Left lung (tissue), 10 donors: ENCODE measurements around the gene STOM. TPM values are rescaled to one million over a fixed set of nuclear protein-coding genes. Genes with fewer than 3 reads are reported as not detected.
A peak's percentile ranks its signal among the peaks of the same experiment; 100 is the strongest.

Experiments
- ATAC-seq: fragments of 200-7000 bp; cut with Tn5 transposase; one replicate; pipeline ENCODE4 v1.9.1; 2020; ENCODE audit warnings: moderate library complexity
- DNase-seq, 4 donors: peaks; one replicate each; pipeline ENCODE4 v3.0.0-alpha.2; 2013 to 2020
- H3K27ac ChIP-seq, 2 donors: fragments of 200-600 bp; sonication (generic) in 1 of 2; one replicate each; pipeline versions ENCODE4 v1.5.0 to v1.8.0; 2020 to 2021
- H3K27me3 ChIP-seq, 2 donors: fragments of 200-600 bp; sonication (generic) in 1 of 2; one replicate each; pipeline versions ENCODE4 v1.5.0 to v1.8.0; 2020 to 2021
- H3K36me3 ChIP-seq, 2 donors: fragments of 200-600 bp; sonication (generic) in 1 of 2; one replicate each; pipeline versions ENCODE4 v1.5.0 to v1.8.0; 2020 to 2021
- H3K4me1 ChIP-seq, 2 donors: fragments of 200-600 bp; one replicate each; pipeline ENCODE4 v1.8.0; 2021
- H3K4me3 ChIP-seq, 2 donors: fragments of 200-600 bp; sonication (generic) in 1 of 2; one replicate each; pipeline versions ENCODE4 v1.5.0 to v1.8.0; 2020 to 2021; ENCODE audit warnings: mild to moderate bottlenecking in 1 of 2
- H3K9me3 ChIP-seq, 2 donors: fragments of 200-600 bp; sonication (generic) in 1 of 2; one replicate each; pipeline versions ENCODE4 v1.5.0 to v1.8.0; 2020 to 2021
- intact Hi-C, 2 donors: fragments of 100-400 bp; cut with DNase I; formaldehyde crosslinking; loops; one replicate each; pipeline versions ENCODE4 v1.11.2 to v1.14.2; 2022
- polyA plus RNA-seq, 6 donors: library from polyadenylated mRNA; unstranded; fragments of 120-200 nt; gene quantifications; one replicate each; pipeline ENCODE4 v1.2.1, GENCODE V29; 2013; ENCODE audit not compliant: insufficient read length in 6 of 6
- total RNA-seq, 2 donors: library from RNA; stranded (reverse); fragmentation: NEBNext Ultra II Directional; extraction: Animal tissue kit (Norgen Biotek cat#: 25700); gene quantifications; one replicate each; pipeline ENCODE4 v1.2.1, GENCODE V29; 2021
- TF ChIP-seq, protein P1 (sequence below), 2 donors: fragments of 200-600 bp; sonication (generic) in 1 of 2; IDR thresholded peaks; one replicate each; pipeline versions ENCODE4 v1.5.0 to v1.8.0; 2021; ENCODE audit warnings: antibody characterized with exemption in 2 of 2
- donor health status: DM: no; HTN: yes; CAD: no.
- donor health status: DM: no; HTN: no; CAD: no.

The STOM gene
- total and polyA plus RNA-seq, 8 donors = 99.8 to 576 (median 114) TPM

GRCh38 chr9:121344184-121344583 lies 25.9 kb downstream of the STOM start:
- intact Hi-C loops = no loop called here
- ATAC-seq = no peak
- TF ChIP-seq, protein P1, sequence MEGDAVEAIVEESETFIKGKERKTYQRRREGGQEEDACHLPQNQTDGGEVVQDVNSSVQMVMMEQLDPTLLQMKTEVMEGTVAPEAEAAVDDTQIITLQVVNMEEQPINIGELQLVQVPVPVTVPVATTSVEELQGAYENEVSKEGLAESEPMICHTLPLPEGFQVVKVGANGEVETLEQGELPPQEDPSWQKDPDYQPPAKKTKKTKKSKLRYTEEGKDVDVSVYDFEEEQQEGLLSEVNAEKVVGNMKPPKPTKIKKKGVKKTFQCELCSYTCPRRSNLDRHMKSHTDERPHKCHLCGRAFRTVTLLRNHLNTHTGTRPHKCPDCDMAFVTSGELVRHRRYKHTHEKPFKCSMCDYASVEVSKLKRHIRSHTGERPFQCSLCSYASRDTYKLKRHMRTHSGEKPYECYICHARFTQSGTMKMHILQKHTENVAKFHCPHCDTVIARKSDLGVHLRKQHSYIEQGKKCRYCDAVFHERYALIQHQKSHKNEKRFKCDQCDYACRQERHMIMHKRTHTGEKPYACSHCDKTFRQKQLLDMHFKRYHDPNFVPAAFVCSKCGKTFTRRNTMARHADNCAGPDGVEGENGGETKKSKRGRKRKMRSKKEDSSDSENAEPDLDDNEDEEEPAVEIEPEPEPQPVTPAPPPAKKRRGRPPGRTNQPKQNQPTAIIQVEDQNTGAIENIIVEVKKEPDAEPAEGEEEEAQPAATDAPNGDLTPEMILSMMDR (IDR thresholded peaks at IDR 0.05) = no peak
- H3K4me1 ChIP-seq = peaks cover 9 to 52% of the 10 kb centered on the region in 2 donors
- no peak for DNase-seq
- H3K36me3 ChIP-seq = peaks cover 0 to 100% of the 10 kb centered on the region in 2 donors
- no peaks in the 10 kb centered on the region for H3K27me3 ChIP-seq
- no peak overlapping the region for H3K4me3 ChIP-seq
- H3K9me3 ChIP-seq = no peaks in the 10 kb centered on the region
- peak overlapping the region; percentile 35 to 46 for H3K27ac ChIP-seq

GRCh38 chr9:121340676-121341392 lies 29.2 kb downstream of the STOM start:
- no peak overlapping the region for H3K27ac ChIP-seq
- H3K36me3 ChIP-seq = peaks cover 0 to 100% of the 10 kb centered on the region in 2 donors
- no peaks in the 10 kb centered on the region for H3K27me3 ChIP-seq
- TF ChIP-seq, protein P1 (IDR thresholded peaks at IDR 0.05) = no peak
- H3K4me1 ChIP-seq = peaks cover 9 to 23% of the 10 kb centered on the region in 2 donors
- DNase-seq (no peak), ATAC-seq (no peak)
- H3K4me3 ChIP-seq = no peak overlapping the region
- no peaks in the 10 kb centered on the region for H3K9me3 ChIP-seq
- intact Hi-C loops = no loop called here

DNA sequence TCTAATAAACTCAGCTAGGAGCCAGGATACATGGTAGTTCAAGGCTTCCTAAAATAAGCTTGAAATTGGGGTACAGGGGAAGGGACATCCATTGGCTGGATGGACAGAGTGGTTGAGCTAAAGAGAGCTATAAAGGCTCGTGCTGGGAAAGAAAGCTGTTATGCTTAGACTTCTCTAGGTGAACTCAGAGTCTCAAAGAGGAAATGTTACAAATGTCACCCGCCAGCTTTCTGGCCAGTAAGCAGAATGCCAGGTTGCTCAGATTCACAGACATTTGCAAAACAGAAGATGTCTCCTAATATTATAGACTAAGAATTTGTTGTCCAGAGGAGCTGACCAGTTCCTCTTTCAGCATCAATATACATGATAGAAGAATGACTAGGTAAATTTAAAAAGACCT lies 30.6 kb downstream of the STOM start:
- Histone ChIP-seq H3K4me1 (peaks cover 6 to 14% of the 10 kb centered on the region in 2 donors), H3K36me3 (peaks cover 0 to 99% of the 10 kb centered on the region in 2 donors), H3K27me3 (no peaks in the 10 kb centered on the region), H3K4me3 (no peak overlapping the region), H3K27ac (peak overlapping the region in 1 of 2 donors; percentile 43), H3K9me3 (no peaks in the 10 kb centered on the region)
- DNase-seq (no peak), ATAC-seq (no peak)
- TF ChIP-seq, protein P1 (IDR thresholded peaks at IDR 0.05) = no peak
- intact Hi-C loops = no loop called here

GRCh38 chr9:121336665-121337064 lies 33.4 kb downstream of the STOM start:
- no peaks in the 10 kb centered on the region for H3K9me3 ChIP-seq
- TF ChIP-seq, protein P1 (IDR thresholded peaks at IDR 0.05) = no peak

DNA sequence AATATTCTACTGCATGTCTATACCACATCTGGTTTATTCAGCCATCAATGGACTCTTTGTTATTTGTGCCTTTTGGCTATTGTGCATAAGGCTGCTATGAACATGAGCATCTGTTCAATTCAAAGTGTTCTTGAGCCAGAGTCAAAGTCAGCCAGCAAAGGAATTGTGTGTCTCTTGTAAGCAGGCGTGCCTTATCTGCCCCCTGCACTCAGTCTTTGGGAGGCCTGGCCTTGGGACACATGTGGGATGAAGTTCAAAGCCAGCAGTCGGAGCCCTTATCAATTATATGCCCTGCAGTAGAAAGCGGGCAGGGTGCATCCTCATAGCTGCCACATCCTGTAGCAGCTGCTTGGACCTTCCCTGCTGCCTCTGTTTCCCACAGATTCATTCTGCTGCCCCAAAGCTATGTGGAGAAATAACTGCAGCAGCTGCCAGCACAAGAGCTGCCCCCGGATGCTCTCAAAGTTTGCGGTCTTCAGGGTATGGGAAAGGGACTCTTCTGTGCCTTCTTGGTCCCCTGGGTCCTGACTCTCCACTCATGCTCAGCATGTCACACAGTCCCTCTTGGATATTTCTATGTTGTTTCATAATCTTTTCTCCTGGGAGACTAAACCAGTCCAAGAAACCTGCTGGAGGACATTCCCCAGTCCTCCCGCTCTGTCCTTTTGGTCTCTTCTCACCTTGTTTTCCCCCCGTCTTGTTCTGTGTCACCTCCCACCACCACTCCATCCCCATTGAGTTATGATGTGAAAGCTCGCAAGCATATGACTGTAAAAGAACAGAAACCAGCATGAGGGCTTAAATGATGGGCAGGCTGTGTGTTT lies 35.9 kb downstream of the STOM start:
- Histone ChIP-seq H3K4me1 (peaks cover 0 to 24% of the 10 kb centered on the region in 2 donors), H3K4me3 (no peak overlapping the region), H3K27ac (peak overlapping the region in 1 of 2 donors; percentile 25), H3K9me3 (no peaks in the 10 kb centered on the region), H3K36me3 (peaks cover 0 to 99% of the 10 kb centered on the region in 2 donors), H3K27me3 (no peaks in the 10 kb centered on the region)
- TF ChIP-seq, protein P1 (IDR thresholded peaks at IDR 0.05) = no peak
- DNase-seq (no peak), ATAC-seq (no peak)
- intact Hi-C loops = no loop called here

More at GRCh38 chr9:121336665-121337064, 33.4 kb downstream of the STOM start:
- peaks cover 0 to 7% of the 10 kb centered on the region in 2 donors for H3K4me1 ChIP-seq
- DNase-seq = no peak
- ATAC-seq = no peak
- peaks cover 0 to 99% of the 10 kb centered on the region in 2 donors for H3K36me3 ChIP-seq
- H3K27ac ChIP-seq = peak overlapping the region in 1 of 2 donors; percentile 43
- intact Hi-C loops = no loop called here
- no peak overlapping the region for H3K4me3 ChIP-seq
- no peaks in the 10 kb centered on the region for H3K27me3 ChIP-seq
